ENCODE results near the gene TSHZ2. TPM values are rescaled to one million over a fixed set of nuclear protein-coding genes. Genes with fewer than 3 reads are reported as not detected.

The TSHZ2 gene
- total RNA-seq, 6 experiments from 2014 or later, result 14.2 to 28.1 (median 21.0) TPM

DNA sequence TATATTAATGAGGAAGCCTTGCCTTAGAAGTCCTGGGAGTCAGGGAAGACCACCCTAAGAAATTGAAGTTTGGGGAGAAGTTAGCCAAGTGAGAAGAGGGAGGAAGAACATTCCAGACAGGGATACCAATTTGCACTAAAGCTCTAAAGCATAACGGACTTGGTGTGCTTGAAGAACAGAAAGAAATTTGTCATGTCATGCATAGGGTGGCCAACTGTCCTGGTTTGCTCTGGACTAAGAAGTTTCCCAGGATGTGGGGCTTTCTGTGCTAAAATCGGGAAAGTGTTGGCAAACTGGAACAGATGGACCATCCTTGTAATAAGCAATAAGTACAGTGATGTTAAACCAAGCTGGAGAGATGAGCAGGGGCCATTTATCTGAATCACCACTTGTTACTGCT is 403.9 kb downstream of the TSHZ2 start:
- no peaks in the 10 kb centered on the region for H3K27me3 ChIP-seq
- H3K36me3 ChIP-seq, result no peaks in the 10 kb centered on the region
- H3K4me1 ChIP-seq, result no peaks in the 10 kb centered on the region
- 85% methylated on average over 1 of the region's 2 CpGs for WGBS (ENCODE audit: insufficient coverage, low coverage, low lambda C conversion rate, missing lambda C conversion rate)
- DNase-seq (no peak), ATAC-seq (no peak)
- TF ChIP-seq CTCF (IDR thresholded peaks at IDR 0.05), result no peak
- no peak for TF ChIP-seq POLR2A (IDR thresholded peaks at IDR 0.05)
- intact Hi-C loops (cut with DNase I), result no loop called here
- H3K27ac ChIP-seq, result no peak overlapping the region
- H3K4me3 ChIP-seq, result no peak overlapping the region
- H3K9me3 ChIP-seq, result no peaks in the 10 kb centered on the region

- ATAC-seq (no peak), DNase-seq (no peak)
- H3K27me3 ChIP-seq, result no peaks in the 10 kb centered on the region
- no peaks in the 10 kb centered on the region for H3K9me3 ChIP-seq
- H3K27ac ChIP-seq, result no peak overlapping the region
- H3K36me3 ChIP-seq, result no peaks in the 10 kb centered on the region
- intact Hi-C loops (cut with DNase I), result no loop called here
- 88% methylated on average over 8 of the region's 12 CpGs for WGBS (ENCODE audit: insufficient coverage, low coverage, low lambda C conversion rate, missing lambda C conversion rate)
- TF ChIP-seq CTCF (IDR thresholded peaks at IDR 0.05) (no peak), POLR2A (IDR thresholded peaks at IDR 0.05) (no peak)
- no peak overlapping the region for H3K4me3 ChIP-seq
- H3K4me1 ChIP-seq, result no peaks in the 10 kb centered on the region
Observed at GRCh38 chr20:53379014-53379832, 407.1 kb downstream of the TSHZ2 start.

DNA sequence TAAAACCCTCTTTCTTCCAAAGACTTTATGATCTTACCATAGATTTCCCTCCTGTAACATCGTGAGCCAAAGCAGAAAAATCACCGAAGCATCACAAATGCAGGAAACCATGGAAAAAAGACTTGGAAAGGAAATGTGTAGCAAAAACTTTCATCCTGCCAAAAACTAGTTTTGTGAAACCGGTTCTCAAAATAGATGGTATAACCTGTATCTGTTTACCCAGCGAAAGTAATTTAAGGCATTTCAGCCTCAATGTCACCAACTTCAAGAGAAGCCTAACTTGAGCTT is 407.6 kb downstream of the TSHZ2 start:
- no peaks in the 10 kb centered on the region for H3K4me1 ChIP-seq
- no peak for TF ChIP-seq POLR2A (IDR thresholded peaks at IDR 0.05)
- TF ChIP-seq CTCF (IDR thresholded peaks at IDR 0.05), result no peak
- no peaks in the 10 kb centered on the region for H3K36me3 ChIP-seq
- no peak overlapping the region for H3K4me3 ChIP-seq
- H3K27me3 ChIP-seq, result no peaks in the 10 kb centered on the region
- intact Hi-C loops (cut with DNase I), result no loop called here
- no peak overlapping the region for H3K27ac ChIP-seq
- WGBS (ENCODE audit: insufficient coverage, low coverage, low lambda C conversion rate, missing lambda C conversion rate), result 60% methylated on average over 4 of the region's 4 CpGs
- DNase-seq, result no peak
- ATAC-seq, result no peak
- no peaks in the 10 kb centered on the region for H3K9me3 ChIP-seq

- H3K4me1 ChIP-seq, result no peaks in the 10 kb centered on the region
- H3K9me3 ChIP-seq, result no peaks in the 10 kb centered on the region
- intact Hi-C loops (cut with DNase I), result no loop called here
- no peak overlapping the region for H3K27ac ChIP-seq
- no peak overlapping the region for H3K4me3 ChIP-seq
- H3K36me3 ChIP-seq, result no peaks in the 10 kb centered on the region
- 84% methylated on average over 3 of the region's 3 CpGs for WGBS (ENCODE audit: insufficient coverage, low coverage, low lambda C conversion rate, missing lambda C conversion rate)
- DNase-seq (no peak), ATAC-seq (no peak)
- H3K27me3 ChIP-seq, result no peaks in the 10 kb centered on the region
- TF ChIP-seq CTCF (IDR thresholded peaks at IDR 0.05) (no peak), POLR2A (IDR thresholded peaks at IDR 0.05) (no peak)
Observed at GRCh38 chr20:53381568-53382262, 409.6 kb downstream of the TSHZ2 start.
